HT1080 (cell line): Measurements from ENCODE around the gene HAND2. TPM values are rescaled to one million over a fixed set of nuclear protein-coding genes. Genes with fewer than 3 reads are reported as not detected.
A peak's percentile ranks its signal among the peaks of the same experiment; 100 is the strongest.

ENCODE experiments used
- DNase-seq: peaks from one replicate; pipeline ENCODE4 v3.0.0-alpha.2; 2015; ENCODE audit warnings: low read depth
- polyA plus RNA-seq, 2 experiments: library from polyadenylated mRNA; depleted of rRNA; stranded (reverse); fragments of >200 nt; gene quantifications; 2 replicates each; pipeline ENCODE4 v1.2.3, GENCODE V29; 2015
- total RNA-seq: library from RNA; depleted of rRNA; stranded (reverse); fragments of >200 nt; shearing (Covaris generic); gene quantifications from 2 replicates; pipeline ENCODE4 v1.2.3, GENCODE V29; 2014; rRNA removed

HAND2 gene
- 1.2 TPM in 2 replicates for total RNA-seq
- 1.5 TPM in 2 replicates for polyA plus RNA-seq (2015; cell fraction: cytosol; rRNA removed)
- 0.56 and 1.3 TPM in 2 replicates for polyA plus RNA-seq (2015; cell fraction: nucleus; rRNA removed)

DNA sequence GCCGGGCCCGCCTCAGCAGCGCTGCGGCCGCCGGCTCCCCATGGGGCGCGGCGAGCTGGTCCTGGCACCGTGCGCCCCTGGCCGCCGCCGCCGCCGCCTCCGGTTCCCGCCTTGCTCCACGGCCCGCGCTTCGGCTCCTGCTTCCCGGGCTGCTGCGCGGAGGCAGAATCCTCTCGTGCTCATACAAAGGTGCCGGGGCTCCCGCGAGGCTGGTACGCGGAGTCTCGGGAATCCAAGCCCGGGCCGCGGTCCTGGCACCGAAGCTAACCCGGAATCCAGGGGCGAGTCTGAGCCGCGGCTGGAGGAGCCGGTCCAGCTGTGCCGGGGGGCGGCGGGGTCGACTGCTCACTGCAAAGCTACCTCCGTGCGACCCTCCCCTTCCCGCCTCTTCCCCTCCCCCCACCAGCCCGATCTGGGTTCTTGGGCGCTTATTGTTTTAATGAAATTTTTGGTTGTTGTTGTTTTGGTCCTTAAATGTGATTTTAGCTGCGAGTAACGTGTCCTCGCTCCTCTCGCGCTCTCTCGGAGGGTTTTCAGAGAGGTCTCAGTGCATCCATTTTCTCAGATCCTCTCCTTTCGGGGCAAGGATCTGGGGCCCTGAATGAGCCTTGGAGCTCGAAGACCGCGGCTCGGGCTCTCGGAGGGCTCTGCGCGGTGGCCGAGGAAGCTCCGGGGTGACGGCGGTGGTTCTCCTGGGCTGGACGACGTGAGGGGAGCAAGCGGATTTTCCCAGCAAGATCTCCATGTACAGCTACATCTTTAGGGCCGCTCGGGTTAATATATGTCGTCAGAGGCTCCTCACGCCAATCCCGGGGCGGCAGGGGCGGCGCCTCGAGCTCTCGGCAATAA, at the start of gene HAND2:
Gene HAND2 (minus strand): TSS at position 753 of the 849 bp plus-strand sequence. CDS start 940 bp downstream, outside the sequence.
- peak; percentile 50 for DNase-seq

DNA sequence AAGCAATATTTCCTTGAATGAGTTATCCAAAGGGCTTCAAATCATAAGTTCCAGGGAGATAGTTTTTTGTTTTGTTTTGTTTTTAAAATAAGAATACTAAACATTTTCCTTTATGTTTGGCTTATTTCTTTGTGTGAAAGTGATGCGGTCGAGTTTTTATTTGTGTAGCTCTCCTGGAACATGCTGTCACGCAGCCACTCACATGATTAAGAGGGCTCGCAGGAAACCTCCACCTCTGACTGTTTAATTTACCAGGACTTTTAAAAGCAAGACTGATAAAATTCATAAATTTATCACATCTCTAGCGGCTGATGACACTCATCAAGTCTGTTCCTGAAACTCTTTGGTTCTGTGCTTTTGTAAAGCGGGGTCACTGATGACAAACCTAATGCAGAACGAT, 48.9 kb upstream of the HAND2 start:
- no peak for DNase-seq

DNA sequence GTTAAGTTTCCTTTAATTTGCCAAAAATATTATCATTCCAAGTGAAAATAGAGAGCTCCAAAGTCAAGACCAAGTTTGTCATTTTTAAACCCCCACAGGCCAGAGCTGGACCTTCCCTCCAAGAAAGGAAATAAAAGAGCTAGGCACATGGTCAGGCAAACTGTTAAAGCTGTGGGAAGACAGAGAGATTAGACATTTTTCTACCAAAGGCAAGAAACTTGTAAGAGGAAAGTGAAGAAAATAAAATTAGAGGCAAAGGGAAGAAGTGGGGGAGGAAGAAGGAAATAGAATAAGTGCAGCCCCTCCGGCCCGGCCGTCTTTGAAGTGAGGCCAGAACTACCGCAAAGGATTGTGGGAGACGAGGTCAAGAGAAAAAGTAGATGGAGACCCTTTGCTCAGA, 47.9 kb upstream of the HAND2 start:
- DNase-seq, result no peak

DNA sequence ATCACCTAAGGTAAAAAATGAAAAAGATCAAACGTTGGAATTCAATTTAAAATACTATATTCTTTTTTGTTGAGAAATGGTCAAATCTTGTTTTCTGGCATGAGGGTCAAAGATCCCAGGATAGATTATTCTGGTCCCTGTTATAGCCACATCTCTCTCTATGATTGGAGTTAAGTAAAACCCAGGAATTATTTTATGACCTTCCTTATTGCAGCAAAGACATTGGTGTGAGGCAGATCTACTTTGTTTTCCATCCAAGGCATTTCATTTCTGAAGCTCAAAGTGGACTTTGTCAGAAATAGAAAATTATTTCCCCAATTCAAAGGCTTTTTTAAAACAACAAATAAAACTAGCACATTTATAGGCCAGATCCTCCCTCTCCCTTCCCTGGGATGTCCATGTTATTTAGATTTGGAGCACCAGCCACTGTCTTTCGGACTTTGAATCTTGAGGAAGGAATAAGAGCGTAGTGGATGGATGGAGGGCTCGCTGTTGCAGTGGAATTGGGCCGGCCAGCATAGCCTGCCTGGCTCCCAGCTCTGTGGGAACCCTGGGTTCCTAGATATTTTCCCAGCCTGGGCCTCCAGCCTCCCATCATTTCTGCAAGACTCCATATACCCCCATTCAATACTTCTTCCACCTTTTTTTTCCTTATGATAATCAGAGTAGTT, 45.6 kb upstream of the HAND2 start:
- DNase-seq, result no peak

DNA sequence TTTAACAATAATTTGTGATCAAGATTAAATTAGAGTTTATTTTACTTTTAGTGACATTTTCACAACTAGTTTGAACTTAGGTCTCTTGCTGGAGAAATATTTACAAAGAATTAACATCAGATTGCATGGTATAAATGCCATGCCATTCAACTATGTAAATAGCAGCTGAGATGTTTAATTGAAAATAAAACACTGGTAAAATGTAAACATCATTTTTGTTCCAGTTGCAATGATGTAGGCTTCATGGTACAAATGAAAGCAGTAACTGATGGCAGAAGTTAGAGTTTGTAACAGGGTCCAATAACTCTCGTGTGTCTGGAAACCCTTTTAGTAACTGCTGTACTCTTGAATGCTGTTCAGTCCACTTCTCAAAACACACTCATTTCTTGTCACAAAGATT, 43.7 kb upstream of the HAND2 start:
- DNase-seq, result no peak

DNA sequence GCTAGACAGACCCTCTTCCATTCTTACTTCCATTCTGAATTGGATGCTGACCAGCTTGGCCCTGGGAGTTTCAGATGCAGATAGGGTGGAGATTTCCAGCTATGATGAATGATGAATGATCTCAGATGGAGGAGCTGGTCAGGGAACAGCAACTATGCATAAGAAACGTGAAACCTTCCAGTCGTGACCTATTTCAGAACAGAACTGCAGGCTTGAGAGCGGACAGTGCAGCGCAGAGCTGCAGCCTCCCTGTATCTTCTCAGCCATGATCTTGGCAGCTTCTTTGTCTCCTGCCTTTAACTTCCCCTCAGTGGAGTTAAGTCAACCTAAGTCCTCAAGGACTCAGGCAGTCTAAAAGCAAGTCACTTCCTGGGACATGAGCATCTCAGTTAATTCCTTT, 43.3 kb upstream of the HAND2 start:
- DNase-seq, result no peak

DNA sequence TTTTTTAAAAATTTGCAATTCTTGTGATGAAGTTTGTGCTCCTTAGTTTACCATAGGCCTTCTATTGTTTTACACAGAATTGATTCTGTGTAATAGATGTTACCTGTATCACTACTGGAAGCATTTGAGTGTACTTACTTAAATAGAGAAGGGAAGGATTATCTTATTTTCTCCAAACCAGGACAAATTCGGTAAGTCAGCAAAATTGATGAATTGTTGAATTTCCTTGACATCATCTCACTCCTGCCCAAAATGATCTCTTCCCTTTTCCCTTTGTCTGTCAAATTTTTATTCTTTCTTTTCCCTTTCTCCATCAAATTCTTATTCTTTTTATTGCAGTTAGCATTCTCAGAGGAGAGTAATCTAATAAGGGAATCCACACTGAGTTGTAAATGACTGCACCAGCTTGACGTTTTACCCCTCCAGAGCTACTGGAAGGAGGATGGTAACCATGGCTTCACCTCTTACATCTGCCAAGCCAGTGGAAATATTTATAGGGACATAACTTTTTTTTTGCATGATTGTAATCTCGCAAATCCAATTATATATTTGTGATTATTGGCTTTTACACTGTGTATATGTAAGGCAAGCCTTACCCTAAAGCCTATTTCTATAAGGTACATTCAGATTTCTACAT, 42.6 kb upstream of the HAND2 start:
- DNase-seq, result no peak

DNA sequence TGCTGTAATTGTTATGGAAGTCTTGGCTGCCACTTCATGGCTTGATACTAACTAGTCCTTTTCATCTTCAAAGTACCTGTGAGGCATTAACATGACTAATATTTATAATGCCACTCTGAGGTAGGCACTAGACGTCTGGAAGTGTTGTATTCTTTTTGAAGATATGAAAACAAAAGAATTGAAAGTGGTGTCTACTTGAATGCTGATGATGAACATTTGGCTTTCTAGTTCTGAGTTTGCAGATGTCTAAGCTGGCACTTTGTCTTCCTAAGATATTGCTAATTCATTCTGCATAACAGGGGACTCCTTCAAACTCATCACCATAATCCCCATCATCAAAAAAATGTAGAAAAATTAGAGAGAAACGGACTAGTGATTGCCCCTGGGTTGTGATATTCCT, 41.6 kb upstream of the HAND2 start:
- no peak for DNase-seq

DNA sequence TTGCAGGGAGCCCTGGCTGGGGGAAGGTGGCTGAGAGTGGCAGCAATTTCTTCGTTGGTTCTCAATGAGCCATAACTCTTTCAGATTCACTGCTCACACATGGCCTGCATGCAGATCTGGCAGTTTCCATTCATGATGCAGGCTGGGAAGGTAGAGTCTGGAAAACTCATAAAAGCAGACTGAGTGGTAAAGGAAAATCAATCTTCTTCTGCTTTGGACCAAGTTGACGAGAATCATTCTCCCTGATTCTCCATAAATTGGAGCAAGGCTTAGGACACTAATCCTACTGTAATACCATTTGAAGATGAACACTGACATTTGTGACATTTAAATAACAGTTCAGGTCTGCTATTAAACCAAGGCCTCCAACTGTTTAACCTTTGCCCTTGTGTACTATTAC, 35.3 kb upstream of the HAND2 start:
- DNase-seq, result no peak

DNA sequence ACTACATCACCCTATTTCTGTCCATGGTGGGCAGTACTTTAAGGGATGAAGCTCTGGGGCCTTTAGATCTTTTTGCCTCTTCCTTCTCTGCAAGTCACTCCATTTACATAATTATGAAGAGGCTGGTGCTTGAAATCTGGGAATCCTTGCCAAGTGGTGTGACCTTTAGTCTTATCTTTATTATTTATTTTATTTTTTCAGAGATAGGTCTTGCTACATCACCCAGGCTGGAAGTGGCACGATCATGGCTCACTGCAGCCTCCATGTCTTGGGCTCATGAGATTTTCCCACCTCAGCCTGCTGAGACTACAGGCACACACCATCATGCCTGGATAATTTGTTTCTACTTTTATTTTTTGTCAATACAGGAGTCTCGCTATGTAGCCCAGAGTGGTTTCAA, 34.4 kb upstream of the HAND2 start:
- no peak for DNase-seq

DNA sequence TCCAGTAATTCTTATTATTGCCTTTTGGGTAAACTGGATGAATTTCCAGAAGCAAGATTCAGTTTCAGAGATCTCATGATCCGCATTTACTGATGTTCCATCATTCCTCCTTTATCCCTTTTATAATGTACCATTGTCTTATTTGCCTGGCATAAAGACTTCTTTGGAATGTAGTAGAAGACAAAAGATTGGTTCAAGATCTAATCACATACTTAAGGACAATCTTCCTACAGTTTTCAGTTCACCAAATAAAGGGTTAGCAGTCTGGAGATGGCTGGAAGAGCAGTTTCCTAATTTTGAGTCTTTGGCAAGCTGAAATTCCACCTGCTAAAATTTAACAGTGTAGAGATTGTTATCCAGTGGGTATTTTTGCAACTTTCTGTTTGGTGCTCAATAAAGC, 30.9 kb upstream of the HAND2 start:
- DNase-seq, result no peak

DNA sequence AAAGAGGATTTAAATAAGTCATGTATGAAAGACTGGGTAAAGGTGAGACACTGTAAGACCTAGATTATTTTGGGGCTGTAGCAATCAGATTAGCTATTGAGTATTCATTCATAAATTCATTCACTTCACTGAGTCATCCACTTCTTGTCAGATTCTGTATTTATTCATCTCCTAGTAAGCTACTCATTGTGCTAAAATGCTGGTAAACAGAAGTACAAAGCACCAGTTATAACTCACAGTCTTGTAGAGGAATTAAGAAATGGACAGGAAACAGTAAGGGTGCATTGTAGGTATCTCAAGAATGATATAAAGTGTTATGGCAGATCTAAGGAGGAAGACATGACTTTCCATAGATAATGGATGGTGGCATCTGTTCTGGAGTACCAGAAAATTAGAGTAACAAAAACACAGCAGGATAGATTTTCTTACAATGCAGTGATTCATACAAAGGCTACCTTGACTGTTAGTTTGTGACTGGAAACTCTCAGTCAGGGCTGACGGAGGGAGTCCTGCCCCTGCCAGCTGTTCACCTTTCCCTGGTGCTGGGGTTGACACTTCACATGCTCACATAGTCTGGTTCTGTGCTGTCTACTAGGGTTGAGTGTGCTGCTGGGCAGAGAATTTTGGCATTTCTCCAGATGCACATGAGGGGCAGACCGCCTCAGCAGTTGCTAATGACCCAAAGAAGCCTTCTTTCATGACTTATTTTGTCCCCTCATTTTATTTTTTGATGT, 26.5 kb upstream of the HAND2 start:
- DNase-seq, result peak; percentile 6

DNA sequence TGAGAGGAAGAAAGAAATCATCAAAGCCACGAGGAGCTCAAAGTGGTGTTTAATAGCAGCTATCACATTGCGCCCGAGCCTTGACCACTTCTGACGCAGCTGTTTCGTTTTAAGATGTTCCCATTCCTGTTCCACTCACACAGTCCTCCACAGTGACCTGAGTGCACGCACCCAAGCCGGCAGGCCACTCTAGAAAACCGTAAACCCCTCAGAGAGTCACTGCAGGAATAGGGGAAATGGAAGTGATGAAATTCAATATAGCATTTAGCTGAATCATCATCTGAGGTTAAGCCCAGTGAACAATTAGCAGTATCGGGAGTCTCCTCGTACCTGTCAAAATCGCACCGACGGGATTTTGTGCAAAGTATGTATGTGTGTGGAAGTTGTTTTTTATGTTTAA, 17.9 kb upstream of the HAND2 start:
- DNase-seq, result peak; percentile 30

DNA sequence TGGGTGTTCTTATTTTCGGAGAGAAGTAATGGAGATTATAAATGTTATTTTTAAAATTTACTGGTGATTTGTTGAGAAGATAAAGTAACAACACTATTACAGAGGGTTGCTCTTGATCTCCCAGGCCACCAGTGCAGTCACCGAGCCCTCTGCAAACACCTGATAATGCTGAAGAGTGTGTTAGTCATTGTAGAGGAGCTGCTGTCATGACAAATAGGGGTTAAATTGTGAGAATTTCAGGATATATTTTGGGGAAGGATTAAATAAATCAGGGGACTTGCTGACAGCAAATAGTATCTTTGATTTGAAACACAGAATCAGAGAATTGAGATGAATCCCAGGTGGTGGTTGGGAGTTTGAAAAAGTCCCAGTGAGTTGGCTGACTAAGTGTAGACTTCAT, 16.7 kb upstream of the HAND2 start:
- DNase-seq, result no peak

DNA sequence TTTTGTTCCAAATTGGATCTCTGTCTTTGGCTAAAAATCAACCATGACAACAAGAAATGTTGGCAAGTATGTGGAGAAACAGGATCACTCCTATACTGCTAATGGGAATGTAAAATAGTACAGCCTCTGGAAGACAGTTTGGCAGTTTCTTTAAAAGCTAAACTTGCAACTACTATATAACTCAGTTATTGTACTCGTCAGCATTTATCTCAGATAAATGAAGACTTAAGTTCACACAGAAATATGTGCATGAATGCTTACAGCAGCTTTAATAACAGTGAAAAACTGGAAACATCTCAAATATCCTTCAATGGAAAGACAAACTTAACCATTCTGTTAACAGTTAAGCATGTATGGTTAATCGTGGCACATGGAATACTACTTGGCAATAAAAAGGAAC, 15.4 kb upstream of the HAND2 start:
- no peak for DNase-seq

DNA sequence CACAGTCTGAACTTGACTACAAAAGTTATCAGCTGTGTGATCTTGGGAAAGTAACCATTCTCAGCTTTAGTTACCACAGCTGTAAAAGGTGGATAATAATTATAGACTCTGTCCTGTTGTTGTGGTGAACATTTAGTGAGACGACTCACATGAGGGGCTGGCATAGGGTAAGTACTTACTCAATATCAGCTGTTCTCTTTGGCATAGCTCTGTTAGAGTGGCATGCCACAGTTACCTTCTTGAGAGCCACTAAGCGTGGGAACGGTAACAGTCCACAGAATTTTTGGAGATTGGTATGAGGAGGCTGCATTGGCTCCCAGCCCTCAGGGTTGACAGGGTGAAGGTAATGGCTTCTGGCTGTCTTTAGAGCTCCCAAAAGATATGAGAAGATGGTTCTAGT, 13.2 kb upstream of the HAND2 start:
- DNase-seq, result no peak

DNA sequence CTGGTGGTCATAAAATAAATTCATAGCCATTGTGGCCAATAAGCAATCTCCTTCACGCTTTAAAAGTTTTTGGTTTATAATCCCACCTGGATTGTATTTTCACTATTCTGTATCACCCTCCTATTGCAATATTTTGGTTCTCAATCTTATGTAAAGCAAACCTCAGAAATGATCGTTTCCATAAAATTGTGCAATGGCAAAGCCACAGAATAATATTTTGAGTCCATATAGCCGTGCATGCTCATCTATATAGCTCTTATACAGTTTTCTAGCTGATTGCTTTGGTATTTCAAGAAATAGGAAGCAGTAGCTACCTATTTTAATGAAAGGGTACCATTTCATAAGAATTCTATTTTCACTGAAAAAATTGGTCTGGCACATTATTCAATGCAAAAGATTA, 10.0 kb upstream of the HAND2 start:
- no peak for DNase-seq

DNA sequence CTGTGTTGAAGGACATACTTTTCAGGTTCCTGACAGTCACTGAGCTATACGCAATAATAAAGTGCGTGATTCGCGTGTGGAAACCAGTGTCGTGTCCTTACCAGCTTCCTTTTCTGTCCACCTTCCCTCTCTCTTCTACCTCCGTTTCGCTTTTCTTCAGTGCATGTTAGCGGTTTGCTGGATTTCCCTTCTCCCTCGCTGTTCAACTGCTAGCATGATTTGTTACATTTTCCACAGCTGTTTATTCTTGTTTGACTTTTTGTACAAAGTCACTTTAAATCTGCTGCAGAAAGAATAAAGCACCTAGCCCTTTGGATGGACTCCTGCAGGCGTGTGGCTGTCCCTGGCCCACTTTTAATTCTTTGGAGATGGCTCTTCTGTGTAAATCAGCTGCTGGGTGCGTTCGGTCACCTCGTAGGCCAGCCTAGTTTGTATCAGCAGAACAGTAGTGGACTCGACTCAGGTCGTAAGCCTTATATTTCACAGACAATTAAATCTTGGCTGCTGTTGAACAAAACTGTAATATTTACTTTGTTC, 8.9 kb upstream of the HAND2 start:
- DNase-seq, result no peak

DNA sequence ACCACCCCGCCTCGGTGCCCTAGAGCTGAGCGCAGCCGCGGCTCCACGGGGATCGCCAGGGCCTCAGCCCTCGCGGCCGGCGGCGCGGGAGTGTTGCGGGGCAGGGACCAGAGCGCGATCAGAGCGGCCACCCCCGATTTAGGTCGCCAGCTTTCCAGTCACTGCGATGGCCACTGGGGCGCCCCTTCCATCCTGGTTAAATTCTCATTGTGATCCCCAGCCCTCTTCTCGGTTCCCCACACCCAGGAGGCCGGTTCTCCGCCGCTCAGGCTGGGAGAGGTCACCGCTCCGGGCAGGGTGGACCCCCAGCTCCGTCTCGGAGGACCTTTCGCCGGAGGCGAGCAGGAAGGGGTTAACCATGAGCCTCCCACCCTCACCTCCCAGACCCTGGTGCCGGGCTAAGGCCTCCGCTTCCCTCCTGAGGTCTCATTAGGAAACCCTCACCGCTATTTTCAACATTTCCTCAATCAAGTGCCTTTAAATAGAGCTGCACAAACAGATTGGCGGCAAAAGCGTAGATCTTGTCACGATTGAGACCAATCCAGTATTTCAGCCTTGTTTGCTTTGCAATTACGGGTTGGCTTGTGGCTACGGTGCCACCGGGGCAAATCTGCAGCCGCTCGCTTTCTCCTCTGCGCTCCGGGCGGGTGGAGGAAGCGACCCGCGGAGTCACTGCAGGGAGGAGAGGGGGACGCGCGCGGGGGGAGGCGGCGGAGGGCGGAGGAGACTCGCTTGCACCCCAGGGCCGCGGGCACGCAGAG, 8.3 kb upstream of the HAND2 start:
- DNase-seq, result no peak

DNA sequence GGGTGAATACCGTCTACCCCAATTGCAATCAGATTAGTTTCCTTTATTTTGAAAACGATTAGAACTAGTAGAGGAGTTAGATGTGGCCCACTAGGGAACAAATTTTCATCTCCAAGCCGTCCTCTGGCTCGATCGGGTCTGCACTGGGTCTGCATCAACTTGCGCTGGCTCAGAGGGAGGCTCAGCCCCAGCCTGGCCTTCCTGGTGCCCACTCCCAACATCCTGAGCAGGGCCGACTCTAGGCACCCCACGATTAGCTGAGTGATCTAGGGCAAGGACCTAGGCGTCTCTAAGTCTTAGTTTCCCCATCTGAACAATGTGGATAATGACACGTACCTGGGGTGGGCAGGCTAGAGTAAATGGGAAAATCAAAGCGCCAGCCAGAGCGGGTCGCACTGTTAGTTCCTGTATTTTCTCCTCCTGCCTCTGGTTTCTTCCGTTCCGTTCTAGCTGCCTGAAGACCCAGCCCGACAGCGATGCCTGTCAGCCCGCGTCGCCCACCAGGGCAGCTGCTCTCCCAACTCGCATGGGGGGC, 7.7 kb upstream of the HAND2 start:
- DNase-seq, result no peak
